Lower leg skin (tissue), 4 donors: Measurements from ENCODE around the gene PRKCZ. TPM values are rescaled to one million over a fixed set of nuclear protein-coding genes. Genes with fewer than 3 reads are reported as not detected.

Experiments
- DNase-seq, 2 donors: peaks; one replicate each; pipeline ENCODE4 v3.0.0-alpha.2; 2019; ENCODE audit warnings: low spot score in 2 of 2
- H3K4me3 ChIP-seq: fragments of 200-600 bp; sonication (generic); 2 replicates; pipeline ENCODE4 v1.5.1; 2017; ENCODE audit warnings: mild to moderate bottlenecking, low read depth; ENCODE audit not compliant: poor library complexity, severe bottlenecking
- CTCF ChIP-seq, 3 donors: fragments of 450-650 bp; IDR thresholded peaks; one replicate each; pipeline ENCODE4 v1.5.1; 2016; ENCODE audit warnings: antibody characterized with exemption in 3 of 3, mild to moderate bottlenecking in 3 of 3, moderate library complexity in 2 of 3
- POLR2A ChIP-seq, 2 donors: fragments of 450-650 bp; IDR thresholded peaks; one replicate each; pipeline ENCODE4 v1.6.1; 2016 to 2017; ENCODE audit warnings: antibody characterized with exemption in 2 of 2, mild to moderate bottlenecking in 1 of 2, moderate library complexity in 1 of 2
- WGBS, 2 donors: methylation state at CpG; one replicate each; pipeline ENCODE4 v1.1.5; 2018; 5-methylcytosine and 5-hydroxymethylcytosine counted together
- intact Hi-C: fragments of 100-400 bp; cut with DNase I; formaldehyde crosslinking; loops from one replicate; pipeline ENCODE4 v1.15.0; 2023; ENCODE audit warnings: low total_unique reads
- total RNA-seq, 4 donors: library from RNA; depleted of rRNA; stranded (reverse); fragments of >200 nt; gene quantifications; one replicate each; pipeline ENCODE4 v1.1.0, GENCODE V29; 2016

Gene PRKCZ
- total RNA-seq, 4 donors from 2014 or later, result 25.9 to 32.2 (median 26.8) TPM

- intact Hi-C loops, result no loop called here
- DNase-seq, result no peak
- 88 to 92% methylated on average over 18 to 19 of the region's 20 CpGs for WGBS, 2 donors
- H3K4me3 ChIP-seq, result no peak overlapping the region
- TF ChIP-seq CTCF (IDR thresholded peaks at IDR 0.05) (no peak), POLR2A (IDR thresholded peaks at IDR 0.05) (no peak)
Observed at GRCh38 chr1:2081326-2081885, 31.2 kb downstream of the PRKCZ start.

GRCh38 chr1:2082064-2082463, 31.9 kb downstream of the PRKCZ start:
- no peak overlapping the region for H3K4me3 ChIP-seq
- no peak for TF ChIP-seq CTCF (IDR thresholded peaks at IDR 0.05)
- DNase-seq, result no peak
- intact Hi-C loops, result no loop called here
- 85 to 87% methylated on average over 22 of the region's 22 CpGs for WGBS, 2 donors

GRCh38 chr1:2083666-2084065, 33.5 kb downstream of the PRKCZ start:
- WGBS, 2 donors, result 85 to 89% methylated on average over 18 of the region's 18 CpGs
- no peak for TF ChIP-seq CTCF (IDR thresholded peaks at IDR 0.05)
- TF ChIP-seq POLR2A (IDR thresholded peaks at IDR 0.05), result no peak
- H3K4me3 ChIP-seq, result no peak overlapping the region
- no peak for DNase-seq
- intact Hi-C loops, result no loop called here

GRCh38 chr1:2084306-2084705, 34.1 kb downstream of the PRKCZ start:
- intact Hi-C loops, result no loop called here
- 94 to 95% methylated on average over 17 to 20 of the region's 20 CpGs for WGBS, 2 donors
- no peak for TF ChIP-seq CTCF (IDR thresholded peaks at IDR 0.05)
- TF ChIP-seq POLR2A (IDR thresholded peaks at IDR 0.05), result no peak
- H3K4me3 ChIP-seq, result no peak overlapping the region
- no peak for DNase-seq

GRCh38 chr1:2085080-2085479, 34.9 kb downstream of the PRKCZ start:
- no peak for DNase-seq
- no peak overlapping the region for H3K4me3 ChIP-seq
- 83 to 93% methylated on average over 17 of the region's 17 CpGs for WGBS, 2 donors
- intact Hi-C loops, result no loop called here
- TF ChIP-seq POLR2A (IDR thresholded peaks at IDR 0.05), result no peak
- TF ChIP-seq CTCF (IDR thresholded peaks at IDR 0.05), result no peak

- no peak overlapping the region for H3K4me3 ChIP-seq
- TF ChIP-seq CTCF (IDR thresholded peaks at IDR 0.05), result no peak
- no peak for TF ChIP-seq POLR2A (IDR thresholded peaks at IDR 0.05)
- intact Hi-C loops, result no loop called here
- no peak for DNase-seq
- WGBS, 2 donors, result 91 to 92% methylated on average over 25 to 26 of the region's 26 CpGs
Observed at GRCh38 chr1:2086446-2087078, 36.4 kb downstream of the PRKCZ start.
